Mucosa of descending colon (tissue), 3 donors: ENCODE measurements around the gene DPY19L3. TPM values are rescaled to one million over a fixed set of nuclear protein-coding genes. Genes with fewer than 3 reads are reported as not detected.

Experiments used
- ATAC-seq: fragments of 200-7000 bp; cut with Tn5 transposase; one replicate; pipeline ENCODE4 v1.9.1; 2020; ENCODE audit warnings: mild to moderate bottlenecking, moderate library complexity
- DNase-seq, 3 donors: peaks; one replicate each; pipeline ENCODE4 v3.0.0-alpha.2; 2020
- H3K36me3 ChIP-seq: fragments of 200-600 bp; one replicate; pipeline ENCODE4 v1.8.0; 2021; ENCODE audit warnings: low read depth, mild to moderate bottlenecking
- H3K4me1 ChIP-seq: fragments of 200-600 bp; one replicate; pipeline ENCODE4 v1.8.0; 2021; ENCODE audit warnings: low read depth, mild to moderate bottlenecking
- H3K4me3 ChIP-seq: fragments of 200-600 bp; one replicate; pipeline ENCODE4 v1.8.0; 2021; ENCODE audit warnings: mild to moderate bottlenecking
- H3K9me3 ChIP-seq: fragments of 200-600 bp; one replicate; pipeline ENCODE4 v1.8.0; 2021; ENCODE audit warnings: mild to moderate bottlenecking
- intact Hi-C, 2 donors: fragments of 100-400 bp; cut with DNase I in 1 of 2; cut with micrococcal nuclease in 1 of 2; formaldehyde crosslinking; loops; one replicate each; pipeline versions ENCODE4 v1.11.0 to v1.11.1; 2022; cut with DNase I, micrococcal nuclease
- total RNA-seq, 3 donors: library from RNA; stranded (reverse); fragmentation: NEBNext Ultra II Directional in 2 of 3; extraction: Animal tissue kit (Norgen Biotek cat#: 25700) in 2 of 3; gene quantifications; one replicate each; pipeline versions ENCODE4 v1.2.1 to v1.2.4, GENCODE V29; 2021 to 2023
- TF ChIP-seq, protein P1 (sequence below): fragments of 200-600 bp; IDR thresholded peaks from one replicate; pipeline ENCODE4 v1.8.0; 2022; ENCODE audit warnings: antibody characterized with exemption, mild to moderate bottlenecking
- donor health status: DM: no; HTN: no; CAD: no; lungs with moderate emphysema.
- donor health status: DM: no; HTN: no; CAD: no.
- donor health status: DM: no; HTN: yes; CAD: no.

The DPY19L3 gene
- total RNA-seq, 3 donors from 2014 or later, result 20.0 to 24.0 (median 21.5) TPM

DNA sequence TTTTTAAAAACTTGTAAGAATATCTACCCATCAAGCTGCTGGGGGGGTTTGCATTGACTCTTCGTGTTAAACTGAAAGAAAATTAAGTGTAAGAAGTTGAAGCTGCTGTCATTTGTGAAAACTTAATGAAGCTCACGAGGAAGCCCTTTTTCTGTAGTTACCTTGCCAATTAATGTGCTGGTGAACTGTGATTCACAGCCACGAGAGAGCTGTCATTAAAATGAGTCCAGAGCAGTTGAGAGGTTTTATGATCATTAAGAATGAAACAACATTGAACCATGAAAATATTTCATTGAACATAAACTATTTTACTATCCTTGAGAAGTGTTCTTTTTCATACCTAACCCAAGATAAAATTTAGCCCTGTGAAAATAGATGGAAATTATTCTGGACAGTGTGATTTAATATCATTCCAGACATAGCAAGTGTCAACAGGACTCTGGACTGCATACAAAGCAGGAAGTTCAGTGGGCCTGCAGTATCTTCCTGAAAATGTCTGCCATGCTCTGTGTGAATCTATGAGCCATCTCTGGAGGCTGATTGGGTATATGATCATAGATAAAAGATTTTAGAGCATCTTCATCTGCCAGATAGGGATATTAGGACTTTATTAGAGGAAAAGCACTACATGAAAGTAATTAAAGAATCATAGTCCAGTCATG lies 53.8 kb downstream of the DPY19L3 start:
- Histone ChIP-seq H3K4me3 (no peak overlapping the region), H3K9me3 (no peaks in the 10 kb centered on the region), H3K4me1 (no peaks in the 10 kb centered on the region), H3K36me3 (no peaks in the 10 kb centered on the region)
- intact Hi-C loops, result no loop called here
- ATAC-seq (peak; percentile 88), DNase-seq (peak in 1 of 3 donors; percentile 33)
- TF ChIP-seq, protein P1, sequence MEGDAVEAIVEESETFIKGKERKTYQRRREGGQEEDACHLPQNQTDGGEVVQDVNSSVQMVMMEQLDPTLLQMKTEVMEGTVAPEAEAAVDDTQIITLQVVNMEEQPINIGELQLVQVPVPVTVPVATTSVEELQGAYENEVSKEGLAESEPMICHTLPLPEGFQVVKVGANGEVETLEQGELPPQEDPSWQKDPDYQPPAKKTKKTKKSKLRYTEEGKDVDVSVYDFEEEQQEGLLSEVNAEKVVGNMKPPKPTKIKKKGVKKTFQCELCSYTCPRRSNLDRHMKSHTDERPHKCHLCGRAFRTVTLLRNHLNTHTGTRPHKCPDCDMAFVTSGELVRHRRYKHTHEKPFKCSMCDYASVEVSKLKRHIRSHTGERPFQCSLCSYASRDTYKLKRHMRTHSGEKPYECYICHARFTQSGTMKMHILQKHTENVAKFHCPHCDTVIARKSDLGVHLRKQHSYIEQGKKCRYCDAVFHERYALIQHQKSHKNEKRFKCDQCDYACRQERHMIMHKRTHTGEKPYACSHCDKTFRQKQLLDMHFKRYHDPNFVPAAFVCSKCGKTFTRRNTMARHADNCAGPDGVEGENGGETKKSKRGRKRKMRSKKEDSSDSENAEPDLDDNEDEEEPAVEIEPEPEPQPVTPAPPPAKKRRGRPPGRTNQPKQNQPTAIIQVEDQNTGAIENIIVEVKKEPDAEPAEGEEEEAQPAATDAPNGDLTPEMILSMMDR, result no peak

DNA sequence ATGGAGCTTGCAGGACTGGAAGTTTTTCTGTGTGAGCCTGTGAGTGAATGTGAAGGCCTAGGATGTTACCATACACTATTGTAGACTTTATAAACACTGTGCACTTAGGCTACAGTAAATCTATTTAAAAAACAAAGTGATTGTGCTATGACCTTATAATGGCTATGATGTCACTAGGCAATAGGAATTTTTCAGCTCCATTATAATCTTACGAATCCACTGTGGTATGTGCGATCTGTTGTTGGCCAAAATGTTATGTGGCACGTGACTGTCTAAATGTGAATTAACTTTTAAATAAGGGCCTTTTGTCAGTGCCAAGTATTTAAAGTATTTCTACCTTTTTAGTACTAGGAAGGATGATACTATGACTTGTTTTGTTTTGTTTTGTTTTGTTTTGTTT lies 54.9 kb downstream of the DPY19L3 start:
- Histone ChIP-seq H3K4me3 (no peak overlapping the region), H3K36me3 (no peaks in the 10 kb centered on the region), H3K9me3 (no peaks in the 10 kb centered on the region), H3K4me1 (no peaks in the 10 kb centered on the region)
- TF ChIP-seq, protein P1, result no peak
- intact Hi-C loops, result no loop called here
- no peak for DNase-seq
- ATAC-seq, result no peak

DNA sequence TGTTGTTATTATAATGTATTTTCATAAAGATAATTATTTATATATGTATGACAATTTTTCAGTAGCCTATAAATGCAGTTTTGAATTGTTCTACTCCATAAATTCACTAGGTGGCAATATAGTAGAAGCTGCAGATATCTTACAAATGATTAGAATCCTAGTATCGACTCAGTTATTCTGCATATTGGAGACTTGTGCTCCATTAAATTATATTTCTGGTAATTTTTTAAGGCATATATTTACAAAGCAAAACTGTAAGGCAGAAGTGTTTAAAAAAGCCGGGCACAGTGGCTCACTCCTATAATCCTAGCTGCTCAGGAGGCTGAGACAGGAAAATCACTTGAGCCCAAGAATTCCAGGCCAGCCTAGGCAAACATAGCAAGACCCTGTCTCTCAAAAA lies 58.7 kb downstream of the DPY19L3 start:
- intact Hi-C loops, result no loop called here
- TF ChIP-seq, protein P1, result no peak
- H3K9me3 ChIP-seq, result no peaks in the 10 kb centered on the region
- no peak for DNase-seq
- no peaks in the 10 kb centered on the region for H3K36me3 ChIP-seq
- no peak overlapping the region for H3K4me3 ChIP-seq
- no peak for ATAC-seq
- no peaks in the 10 kb centered on the region for H3K4me1 ChIP-seq

DNA sequence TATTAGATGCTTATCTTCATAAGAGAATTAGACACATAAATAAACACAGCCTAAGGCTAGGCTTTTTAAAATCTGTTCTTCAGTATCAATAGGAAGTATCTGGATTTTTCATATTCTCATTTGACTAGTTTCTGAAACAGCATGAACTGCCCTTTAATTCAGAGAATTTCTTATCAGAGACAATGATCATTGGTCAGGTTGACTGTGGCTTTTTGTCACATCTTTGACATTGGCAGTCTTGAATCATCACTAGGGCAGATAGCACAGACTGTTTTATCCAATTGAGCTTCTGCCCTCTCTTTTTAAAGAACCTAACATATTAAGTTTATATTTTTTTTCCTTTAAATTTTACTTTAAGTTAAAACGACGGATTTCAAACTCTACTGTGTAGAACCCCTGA lies 59.6 kb downstream of the DPY19L3 start:
- DNase-seq (no peak), ATAC-seq (no peak)
- Histone ChIP-seq H3K4me3 (no peak overlapping the region), H3K9me3 (no peaks in the 10 kb centered on the region), H3K36me3 (no peaks in the 10 kb centered on the region), H3K4me1 (no peaks in the 10 kb centered on the region)
- intact Hi-C loops, result no loop called here
- TF ChIP-seq, protein P1, result no peak

DNA sequence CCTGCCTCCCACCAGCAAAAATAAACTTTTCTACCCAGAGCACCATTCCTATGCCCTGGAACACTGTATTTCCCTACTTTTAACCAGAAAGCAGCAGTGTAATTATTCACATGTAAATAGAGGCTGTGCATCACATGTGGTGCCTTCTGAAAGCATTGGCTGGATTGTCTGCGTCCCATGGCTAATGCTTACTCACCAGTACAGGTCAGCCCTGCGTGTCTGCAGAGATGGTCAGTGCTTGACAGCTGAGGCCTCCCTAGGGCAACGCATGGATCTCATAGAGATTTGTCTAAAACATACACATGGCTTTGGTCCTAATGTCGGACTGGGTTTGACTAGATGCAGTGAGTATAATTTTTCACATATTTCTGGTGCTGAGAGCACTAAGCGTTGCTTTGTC lies 64.2 kb downstream of the DPY19L3 start:
- DNase-seq (no peak), ATAC-seq (no peak)
- TF ChIP-seq, protein P1, result no peak
- H3K4me3 ChIP-seq, result no peak overlapping the region
- H3K36me3 ChIP-seq, result no peaks in the 10 kb centered on the region
- intact Hi-C loops, result no loop called here
- no peaks in the 10 kb centered on the region for H3K4me1 ChIP-seq
- H3K9me3 ChIP-seq, result no peaks in the 10 kb centered on the region

DNA sequence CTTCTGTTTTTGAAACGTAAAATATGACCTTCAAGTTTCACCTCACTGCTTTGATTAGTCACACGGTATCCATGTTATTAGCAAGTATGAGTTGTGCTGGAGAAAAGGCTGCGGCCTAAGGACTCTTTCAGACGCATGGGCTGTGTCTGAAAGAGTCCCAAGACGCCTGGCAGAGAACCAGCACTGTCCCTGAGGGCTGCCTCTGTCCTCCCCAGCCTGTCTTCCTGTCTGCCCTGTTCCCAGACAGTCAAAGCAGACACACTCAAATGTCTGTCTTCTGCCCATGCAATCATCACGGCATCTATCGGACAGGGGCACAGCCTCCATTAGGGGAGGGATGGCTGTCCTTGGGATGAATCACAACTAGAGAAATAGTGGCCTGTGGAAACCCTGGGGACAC lies 65.5 kb downstream of the DPY19L3 start:
- DNase-seq (no peak), ATAC-seq (no peak)
- Histone ChIP-seq H3K9me3 (no peaks in the 10 kb centered on the region), H3K4me1 (no peaks in the 10 kb centered on the region), H3K4me3 (no peak overlapping the region), H3K36me3 (no peaks in the 10 kb centered on the region)
- intact Hi-C loops, result no loop called here
- TF ChIP-seq, protein P1, result no peak
